Hepatocyte (in vitro differentiated cells): ENCODE results near the gene SPAG4. TPM values are rescaled to one million over a fixed set of nuclear protein-coding genes. Genes with fewer than 3 reads are reported as not detected.

Experiments
- DNase-seq: peaks from one replicate; pipeline ENCODE4 v3.0.0-alpha.2; 2016; ENCODE audit warnings: low spot score
- H2AFZ ChIP-seq: fragments of 200-600 bp; sonication (generic); 2 replicates; pipeline ENCODE4 v1.6.0; 2016; ENCODE audit warnings: antibody characterized with exemption, mild to moderate bottlenecking
- H3K27ac ChIP-seq: fragments of 200-600 bp; sonication (generic); 2 replicates; pipeline ENCODE4 v1.5.1; 2016; ENCODE audit warnings: mild to moderate bottlenecking
- H3K27me3 ChIP-seq: fragments of 200-600 bp; sonication (generic); 2 replicates; pipeline ENCODE4 v1.6.1; 2016
- H3K36me3 ChIP-seq: fragments of 200-600 bp; sonication (generic); replicated peaks from 2 replicates; pipeline ENCODE4 v1.5.1; 2016; ENCODE audit warnings: low read depth; ENCODE audit not compliant: insufficient read depth
- H3K4me1 ChIP-seq: fragments of 200-600 bp; sonication (generic); 2 replicates; pipeline ENCODE4 v1.5.1; 2016; ENCODE audit warnings: mild to moderate bottlenecking, moderate library complexity; ENCODE audit not compliant: insufficient read depth
- H3K4me2 ChIP-seq: fragments of 200-600 bp; sonication (generic); 2 replicates; pipeline ENCODE4 v1.6.0; 2016
- H3K4me3 ChIP-seq: fragments of 200-600 bp; sonication (generic); 2 replicates; pipeline ENCODE4 v1.5.1; 2016; ENCODE audit warnings: mild to moderate bottlenecking
- H3K79me2 ChIP-seq: fragments of 200-600 bp; sonication (generic); 2 replicates; pipeline ENCODE4 v1.6.0; 2017; ENCODE audit warnings: mild to moderate bottlenecking
- H3K9me2 ChIP-seq: fragments of 200-600 bp; sonication (generic); replicated peaks from 2 replicates; pipeline ENCODE4 v1.6.0; 2017; ENCODE audit warnings: mild to moderate bottlenecking; ENCODE audit not compliant: insufficient read depth
- H3K9me3 ChIP-seq: fragments of 200-600 bp; sonication (generic); 2 replicates; pipeline ENCODE4 v1.5.1; 2016; ENCODE audit warnings: low read depth, mild to moderate bottlenecking
- H4K20me1 ChIP-seq: fragments of 200-600 bp; sonication (generic); 2 replicates; pipeline ENCODE4 v1.6.0; 2016; ENCODE audit warnings: mild to moderate bottlenecking; ENCODE audit not compliant: insufficient read depth, poor library complexity, severe bottlenecking
- CTCF ChIP-seq: fragments of 200-600 bp; sonication (generic); IDR thresholded peaks from 2 replicates; pipeline ENCODE4 v1.5.1; 2016; ENCODE audit warnings: antibody characterized with exemption, mild to moderate bottlenecking; ENCODE audit not compliant: poor library complexity
- EZH2 ChIP-seq: fragments of 200-600 bp; sonication (generic); IDR thresholded peaks from 2 replicates; pipeline ENCODE4 v1.6.1; 2016; ENCODE audit warnings: antibody characterized with exemption, mild to moderate bottlenecking, borderline replicate concordance
- EZH2phosphoT487 ChIP-seq: fragments of 200-600 bp; sonication (generic); IDR thresholded peaks from one replicate; pipeline ENCODE4 v1.6.1; 2018; ENCODE audit warnings: antibody characterized with exemption, mild to moderate bottlenecking, low read depth, moderate library complexity; ENCODE audit not compliant: unreplicated experiment, severe bottlenecking
- WGBS: methylation state at CpG from one replicate; pipeline ENCODE4 v1.1.6; 2016; ENCODE audit warnings: low lambda C conversion rate; ENCODE audit errors: missing lambda C conversion rate; 5-methylcytosine and 5-hydroxymethylcytosine counted together
- polyA plus RNA-seq: library from polyadenylated mRNA; unstranded; fragments of >200 nt; fragmentation: Nextera tagmentation; extraction: Ambion mirVana; gene quantifications from 2 replicates; pipeline ENCODE4 v1.2.1, GENCODE V29; 2016
- total RNA-seq: library from RNA; depleted of rRNA; stranded (reverse); fragments of >200 nt; gene quantifications from 2 replicates; pipeline ENCODE4 v1.2.3, GENCODE V29; 2014

The SPAG4 gene
- total and polyA plus RNA-seq, 2 experiments from 2014 or later, result 6.6 to 7.9 TPM

- Histone ChIP-seq H3K9me2 (no peaks in the 10 kb centered on the region), H3K9me3 (no peaks in the 10 kb centered on the region), H3K4me1 (peaks cover 8% of the 10 kb centered on the region), H4K20me1 (no peaks in the 10 kb centered on the region), H3K27me3 (peaks cover 10% of the 10 kb centered on the region), H2AFZ (no peak overlapping the region), H3K79me2 (no peaks in the 10 kb centered on the region), H3K4me2 (no peak overlapping the region), H3K4me3 (no peak overlapping the region), H3K27ac (no peak overlapping the region), H3K36me3 (no peaks in the 10 kb centered on the region)
- no peak for TF ChIP-seq EZH2
- no peak for TF ChIP-seq EZH2phosphoT487
- no peak for TF ChIP-seq CTCF
- no peak for DNase-seq
- WGBS, result 88% methylated on average over 4 of the region's 4 CpGs
These were observed 9.5 kb upstream of the SPAG4 start for GRCh38 chr20:35606127-35606526.

- no peak for DNase-seq
These were observed 8.5 kb upstream of the SPAG4 start for GRCh38 chr20:35607003-35607735.

GRCh38 chr20:35610833-35611427, 4.7 kb upstream of the SPAG4 start:
- 92% methylated on average over 9 of the region's 9 CpGs for WGBS
- no peak for TF ChIP-seq CTCF
- no peak for TF ChIP-seq EZH2
- TF ChIP-seq EZH2phosphoT487, result no peak
- Histone ChIP-seq H3K4me2 (no peak overlapping the region), H3K9me3 (no peaks in the 10 kb centered on the region), H3K9me2 (no peaks in the 10 kb centered on the region), H3K36me3 (no peaks in the 10 kb centered on the region), H4K20me1 (no peaks in the 10 kb centered on the region), H3K4me3 (no peak overlapping the region), H3K27ac (no peak overlapping the region), H2AFZ (no peak overlapping the region), H3K4me1 (no peaks in the 10 kb centered on the region), H3K79me2 (no peaks in the 10 kb centered on the region), H3K27me3 (no peaks in the 10 kb centered on the region)
- no peak for DNase-seq

More at GRCh38 chr20:35607003-35607735, 8.5 kb upstream of the SPAG4 start:
- no peaks in the 10 kb centered on the region for H4K20me1 ChIP-seq
- no peak overlapping the region for H3K27ac ChIP-seq
- no peaks in the 10 kb centered on the region for H3K9me2 ChIP-seq
- H3K79me2 ChIP-seq, result no peaks in the 10 kb centered on the region
- TF ChIP-seq EZH2phosphoT487 (no peak), CTCF (no peak), EZH2 (no peak)
- H3K27me3 ChIP-seq, result peaks cover 4% of the 10 kb centered on the region
- no peak overlapping the region for H3K4me3 ChIP-seq
- WGBS, result 88% methylated on average over 13 of the region's 14 CpGs
- H3K4me2 ChIP-seq, result no peak overlapping the region
- H3K36me3 ChIP-seq, result no peaks in the 10 kb centered on the region
- H3K4me1 ChIP-seq, result no peaks in the 10 kb centered on the region
- no peaks in the 10 kb centered on the region for H3K9me3 ChIP-seq
- H2AFZ ChIP-seq, result no peak overlapping the region
